Adrenal gland (tissue), 12 donors: ENCODE results near the gene IQSEC1. TPM values are rescaled to one million over a fixed set of nuclear protein-coding genes. Genes with fewer than 3 reads are reported as not detected.

Experiments used
- DNase-seq, 7 donors: peaks; one replicate each; pipeline ENCODE4 v3.0.0-alpha.2; 2019 to 2020
- H3K27ac ChIP-seq, 5 donors: fragments of 200-600 bp; sonication (generic) in 4 of 5; 1 replicate in 3 of 5; 2 replicates in 2 of 5; pipeline versions ENCODE4 v1.5.1 to v1.8.0; 2016 to 2020; ENCODE audit warnings: mild to moderate bottlenecking in 1 of 5
- H3K27me3 ChIP-seq: fragments of 200-600 bp; 2 replicates; pipeline ENCODE4 v1.8.0; 2021
- H3K36me3 ChIP-seq, 2 donors: fragments of 200-600 bp; replicated peaks in 1 of 2; 1 replicate in 1 of 2; 2 replicates in 1 of 2; pipeline versions ENCODE4 v1.5.1 to v1.8.0; 2018 to 2022
- H3K4me1 ChIP-seq, 2 donors: fragments of 200-600 bp; replicated peaks in 1 of 2; 1 replicate in 1 of 2; 2 replicates in 1 of 2; pipeline versions ENCODE4 v1.5.1 to v1.8.0; 2018 to 2021
- H3K4me3 ChIP-seq, 4 donors: fragments of 200-600 bp; sonication (generic) in 3 of 4; one replicate each; pipeline ENCODE4 v1.5.1; 2016 to 2018
- H3K9me3 ChIP-seq, 3 donors: fragments of 200-600 bp; sonication (generic) in 1 of 3; replicated peaks in 1 of 3; 1 replicate in 2 of 3; 2 replicates in 1 of 3; pipeline versions ENCODE4 v1.5.1 to v1.8.0; 2016 to 2021
- CTCF ChIP-seq, 6 experiments: fragments of 450-650 bp in 4 of 6; fragments of 200-600 bp in 2 of 6; sonication (generic) in 1 of 6; IDR thresholded peaks; 1 replicate in 5 of 6; 2 replicates in 1 of 6; pipeline versions ENCODE4 v1.5.1 to v1.8.0; 2016 to 2021; ENCODE audit warnings: antibody characterized with exemption in 6 of 6, mild to moderate bottlenecking in 2 of 6, moderate library complexity in 1 of 6
- POLR2A ChIP-seq, 2 donors: fragments of 450-650 bp; IDR thresholded peaks; one replicate each; pipeline ENCODE4 v1.6.1; 2017; ENCODE audit warnings: antibody characterized with exemption in 2 of 2, mild to moderate bottlenecking in 2 of 2, moderate library complexity in 1 of 2
- WGBS, 4 donors: extraction: QIAGEN DNeasy Blood & Tissue Kit in 2 of 4; methylation state at CpG; one replicate each; pipeline versions ENCODE4 v1.1.5 to v1.1.7; 2013 to 2017; 5-methylcytosine and 5-hydroxymethylcytosine counted together
- intact Hi-C, 2 donors: fragments of 100-400 bp; cut with DNase I; formaldehyde crosslinking; loops; one replicate each; pipeline versions ENCODE4 v1.14.1 to v1.15.0; 2022 to 2023
- polyA plus RNA-seq, 3 donors: library from polyadenylated mRNA; stranded (reverse); fragments of 200-250 nt in 2 of 3; fragments of 350-450 nt in 1 of 3; fragmentation: Illumina TruSeq in 1 of 3; extraction: RNeasy Lipid Tissue Mini Kit (QIAGEN cat#74804) in 1 of 3; gene quantifications; one replicate each; pipeline ENCODE4 v1.2.3, GENCODE V29; 2013 to 2014
- total RNA-seq, 9 donors: library from RNA; depleted of rRNA in 4 of 9; stranded (reverse); fragments of >200 nt in 4 of 9; fragments of 120-200 nt in 1 of 9; fragmentation: NEBNext Ultra II Directional in 1 of 9; extraction: Animal tissue kit (Norgen Biotek cat#: 25700) in 1 of 9; gene quantifications; one replicate each; pipeline versions ENCODE4 v1.1.0 to v1.2.4, GENCODE V29; 2013 to 2023
- donor health status: healthy with polysubstance abuse.
- donor health status: Bipolar disorder and iron deficiency.
- donor health status: DM: yes; HTN: yes; CAD: no.
- donor health status: DM: no; HTN: no; CAD: no.
- donor health status: DM: no; HTN: no; CAD: no.
- donor health status: DM: yes; HTN: yes; CAD: no.

IQSEC1 gene
- total and polyA plus RNA-seq, 12 donors: 24.4 to 133 (median 94.2) TPM

GRCh38 chr3:12972781-12973702 lies 100.2 kb downstream of the IQSEC1 start:
- intact Hi-C loops: loop anchor here in 1 of 2 donors (10.0 kb wide), 1 partner anchor 48 kb away; no protein-coding TSS in a partner anchor

DNA sequence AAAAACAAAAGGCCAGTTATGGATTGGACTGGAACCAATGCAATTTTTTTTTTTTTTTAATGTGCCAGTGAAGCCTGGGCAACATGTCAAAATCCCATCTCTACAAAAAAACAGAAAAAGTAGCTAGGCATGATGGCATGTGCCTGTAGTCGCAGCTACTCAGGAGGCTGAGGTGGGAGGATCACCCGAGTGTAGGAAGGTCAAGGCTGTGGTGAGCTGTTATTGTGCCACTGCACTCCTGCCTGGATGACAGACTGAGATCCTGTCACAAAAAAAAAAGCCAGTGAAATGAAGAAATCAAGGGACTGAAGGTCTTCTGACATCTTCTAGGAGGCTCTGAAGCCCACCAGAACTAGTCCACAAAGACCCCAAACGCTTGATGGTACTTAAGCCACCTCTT lies 101.2 kb downstream of the IQSEC1 start:
- Histone ChIP-seq H3K9me3 (no peaks in the 10 kb centered on the region), H3K27ac (peak overlapping the region in 1 of 5 donors; percentile 49), H3K4me3 (no peak overlapping the region), H3K27me3 (no peaks in the 10 kb centered on the region), H3K4me1 (peaks cover 10 to 22% of the 10 kb centered on the region in 2 donors), H3K36me3 (no peaks in the 10 kb centered on the region)
- TF ChIP-seq CTCF (IDR thresholded peaks at IDR 0.05) (no peak), POLR2A (IDR thresholded peaks at IDR 0.05) (no peak)
- DNase-seq: peak in 3 of 7 donors; percentile 42 to 62 (median 54)
- 57 to 66% (median 60%) methylated on average over 3 of the region's 3 CpGs for WGBS, 4 donors
- intact Hi-C loops: loop anchor here in 1 of 2 donors (10.0 kb wide), 1 partner anchor 47 kb away; no protein-coding TSS in a partner anchor

More at GRCh38 chr3:12972781-12973702, 100.2 kb downstream of the IQSEC1 start:
- H3K27me3 ChIP-seq: no peaks in the 10 kb centered on the region
- 88 to 92% (median 89%) methylated on average over 10 of the region's 10 CpGs for WGBS, 4 donors
- H3K27ac ChIP-seq: no peak overlapping the region
- H3K4me1 ChIP-seq: peaks cover 7 to 21% of the 10 kb centered on the region in 2 donors
- no peak overlapping the region for H3K4me3 ChIP-seq
- TF ChIP-seq CTCF (IDR thresholded peaks at IDR 0.05): no peak
- TF ChIP-seq POLR2A (IDR thresholded peaks at IDR 0.05): no peak
- H3K9me3 ChIP-seq: no peaks in the 10 kb centered on the region
- no peaks in the 10 kb centered on the region for H3K36me3 ChIP-seq
- DNase-seq: no peak

GRCh38 chr3:12970684-12971083 lies 102.5 kb downstream of the IQSEC1 start:
- Histone ChIP-seq H3K4me3 (no peak overlapping the region), H3K36me3 (no peaks in the 10 kb centered on the region), H3K27me3 (no peaks in the 10 kb centered on the region), H3K27ac (no peak overlapping the region), H3K4me1 (peaks cover 15 to 29% of the 10 kb centered on the region in 2 donors), H3K9me3 (no peaks in the 10 kb centered on the region)
- TF ChIP-seq CTCF (IDR thresholded peaks at IDR 0.05) (no peak), POLR2A (IDR thresholded peaks at IDR 0.05) (no peak)
- no peak for DNase-seq
- WGBS, 4 donors: 94 to 99% (median 97%) methylated on average over 5 of the region's 5 CpGs
- intact Hi-C loops: loop anchor here in 1 of 2 donors (10.0 kb wide), 1 partner anchor 46 kb away; no protein-coding TSS in a partner anchor

DNA sequence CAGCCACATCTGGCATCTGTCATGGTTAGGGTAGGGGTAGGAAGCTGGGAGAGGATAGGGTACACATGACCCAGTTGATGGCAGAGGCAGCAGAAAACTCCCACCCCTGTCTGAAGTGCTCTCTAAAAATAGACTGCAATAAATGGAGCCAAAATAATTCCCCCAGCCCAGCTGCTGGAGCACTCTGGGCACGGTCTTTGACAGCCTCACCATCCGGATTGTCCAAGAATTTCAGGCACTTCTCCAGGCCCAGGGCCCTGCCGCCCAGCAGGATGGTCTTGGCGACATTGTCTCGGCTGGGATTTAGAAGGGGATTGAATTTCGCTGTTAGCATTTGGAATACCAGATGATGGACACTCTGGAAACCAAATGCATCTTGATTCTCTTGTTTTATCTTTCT lies 103.7 kb downstream of the IQSEC1 start:
- no peaks in the 10 kb centered on the region for H3K27me3 ChIP-seq
- TF ChIP-seq POLR2A (IDR thresholded peaks at IDR 0.05) (no peak), CTCF (IDR thresholded peaks at IDR 0.05) (no peak)
- no peaks in the 10 kb centered on the region for H3K36me3 ChIP-seq
- H3K27ac ChIP-seq: no peak overlapping the region
- WGBS, 4 donors: 72 to 83% (median 79%) methylated on average over 4 to 6 of the region's 6 CpGs
- H3K9me3 ChIP-seq: no peaks in the 10 kb centered on the region
- H3K4me1 ChIP-seq: peaks cover 24 to 38% of the 10 kb centered on the region in 2 donors
- intact Hi-C loops: no loop called here
- DNase-seq: no peak
- no peak overlapping the region for H3K4me3 ChIP-seq
